Prostate gland (tissue), 2 donors: ENCODE data around the gene AUTS2.

Experiments
- CTCF ChIP-seq, 4 experiments: fragments of 200-600 bp in 2 of 4; fragments of 450-650 bp in 2 of 4; sonication (generic) in 2 of 4; IDR thresholded peaks; 1 replicate in 3 of 4; 2 replicates in 1 of 4; pipeline ENCODE4 v1.5.1; 2016 to 2019; ENCODE audit warnings: antibody characterized with exemption in 4 of 4, mild to moderate bottlenecking in 2 of 4, moderate library complexity in 2 of 4
- POLR2A ChIP-seq: fragments of 450-650 bp; IDR thresholded peaks from one replicate; pipeline ENCODE4 v1.6.1; 2016; ENCODE audit warnings: antibody characterized with exemption, mild to moderate bottlenecking
- POLR2AphosphoS5 ChIP-seq: sonication (generic); formaldehyde crosslinking; IDR thresholded peaks from one replicate; pipeline ENCODE4 v1.6.1; 2017; ENCODE audit warnings: antibody characterized with exemption

- TF ChIP-seq CTCF (IDR thresholded peaks at IDR 0.05) (no peak), POLR2AphosphoS5 (no peak), POLR2A (no peak)
These were observed 956.4 kb downstream of the AUTS2 start for GRCh38 chr7:70554646-70555045.
